Stimulated activated CD4-positive, alpha-beta T cell treated with anti-CD3 and anti-CD28 coated beads, Interleukin-2, amount 100 ng/mL, for 24 hours (primary cell): ENCODE results near the gene FBLN1.
"Not testable (repeated sequence)": the region's sequence is repeated elsewhere in the genome, so short reads cannot be mapped to it uniquely, and the experiment has no call there.

Experiments used
- DNase-seq, 2 donors: peaks; one replicate each; pipeline ENCODE4 v3.0.0-alpha.2; 2020

Gene FBLN1

GRCh38 chr22:45477366-45478107, 25.1 kb upstream of the FBLN1 start:
- DNase-seq: no peak

GRCh38 chr22:45478108-45478771, 24.4 kb upstream of the FBLN1 start:
- no peak for DNase-seq

GRCh38 chr22:45480717-45481116, 22.0 kb upstream of the FBLN1 start:
- no peak for DNase-seq

GRCh38 chr22:45481661-45482060, 21.0 kb upstream of the FBLN1 start:
- no peak for DNase-seq

GRCh38 chr22:45482169-45482568, 20.5 kb upstream of the FBLN1 start:
- DNase-seq: no peak

- DNase-seq: no peak
Observed at GRCh38 chr22:45483319-45483718, 19.4 kb upstream of the FBLN1 start.

- DNase-seq: no peak
Observed at GRCh38 chr22:45483918-45484499, 18.7 kb upstream of the FBLN1 start.

- no peak for DNase-seq
Observed at GRCh38 chr22:45484742-45485141, 17.9 kb upstream of the FBLN1 start.

GRCh38 chr22:45485261-45485660, 17.4 kb upstream of the FBLN1 start:
- DNase-seq: no peak

- no peak for DNase-seq
Observed at GRCh38 chr22:45488764-45489370, 13.8 kb upstream of the FBLN1 start.

- no peak for DNase-seq
Observed at GRCh38 chr22:45490836-45491235, 11.8 kb upstream of the FBLN1 start.

GRCh38 chr22:45491841-45492240, 10.8 kb upstream of the FBLN1 start:
- DNase-seq: no peak

GRCh38 chr22:45493286-45493771, 9.4 kb upstream of the FBLN1 start:
- DNase-seq: no peak

- not testable (repeated sequence) for DNase-seq
Observed at GRCh38 chr22:45494306-45494705, 8.4 kb upstream of the FBLN1 start.

GRCh38 chr22:45495616-45496015, 7.1 kb upstream of the FBLN1 start:
- DNase-seq: not testable (repeated sequence)

GRCh38 chr22:45496451-45496941, 6.2 kb upstream of the FBLN1 start:
- no peak for DNase-seq

GRCh38 chr22:45497351-45498145, 5.1 kb upstream of the FBLN1 start:
- no peak for DNase-seq

GRCh38 chr22:45499746-45500145, 2.9 kb upstream of the FBLN1 start:
- no peak for DNase-seq

- no peak for DNase-seq
Observed at GRCh38 chr22:45503050-45503815, 550 bp downstream of the FBLN1 start.

GRCh38 chr22:45503816-45504372, 1.2 kb downstream of the FBLN1 start:
- no peak for DNase-seq
